GM19372 (cell line): ENCODE measurements around the gene IMPG1.

Experiments used
- ATAC-seq: cut with Tn5 transposase; IDR thresholded peaks from one replicate; pipeline ENCODE4 v1.9.1; 2021; ENCODE audit warnings: mild to moderate bottlenecking, low read depth, moderate library complexity; ENCODE audit not compliant: unreplicated experiment

The IMPG1 gene

DNA sequence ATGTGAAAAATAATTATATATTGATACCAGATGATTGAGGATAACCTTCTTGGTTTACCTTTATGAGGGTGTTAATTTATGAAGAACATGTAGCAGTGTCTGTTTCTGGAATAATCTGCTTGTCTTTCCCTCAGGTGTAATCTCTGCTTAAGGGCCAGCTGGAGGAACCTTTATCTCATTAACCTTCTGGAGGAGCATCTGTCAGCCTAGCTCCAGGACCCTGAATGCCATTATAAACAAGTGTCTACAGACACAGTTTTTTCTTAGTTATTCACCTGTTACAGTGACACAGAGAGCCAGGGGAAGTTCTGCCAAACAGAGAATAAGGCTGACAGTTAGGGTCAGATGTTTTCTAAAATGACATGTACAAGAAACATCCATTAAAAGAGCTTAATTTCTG lies at the start of gene IMPG1:
Gene IMPG1, minus strand, starts transcription at position 101 of the 400 bp plus-strand sequence. CDS start 174 bp downstream, outside the sequence.
- no peak for ATAC-seq

DNA sequence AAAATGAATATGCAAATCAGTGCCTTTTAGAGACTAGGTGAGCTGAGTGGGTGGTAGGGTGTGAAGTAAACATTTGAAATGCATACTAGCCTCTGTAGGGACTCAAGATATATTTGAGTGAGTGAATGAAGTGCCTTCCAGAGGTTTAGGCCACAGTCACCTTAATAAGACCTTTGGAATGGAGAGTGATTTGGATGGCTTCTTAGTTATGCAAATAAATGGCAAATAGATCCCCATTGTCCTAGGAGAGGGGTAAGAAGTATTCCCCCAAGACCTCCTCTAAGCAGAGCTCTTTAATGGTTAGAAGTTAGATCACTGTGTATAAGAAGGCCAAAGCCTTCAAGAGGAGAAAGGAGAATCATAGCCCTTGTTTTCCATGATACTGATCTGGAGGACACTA lies 47.8 kb upstream of the IMPG1 start:
- ATAC-seq: no peak

- ATAC-seq: no peak
These were observed 819 bp upstream of the IMPG1 start for GRCh38 chr6:76073281-76073680.

GRCh38 chr6:76057469-76057868 lies 15.0 kb downstream of the IMPG1 start:
- no peak for ATAC-seq

- ATAC-seq: no peak
These were observed 20.1 kb downstream of the IMPG1 start for GRCh38 chr6:76052314-76052713.

- no peak for ATAC-seq
These were observed 28.8 kb downstream of the IMPG1 start for GRCh38 chr6:76043690-76044089.

DNA sequence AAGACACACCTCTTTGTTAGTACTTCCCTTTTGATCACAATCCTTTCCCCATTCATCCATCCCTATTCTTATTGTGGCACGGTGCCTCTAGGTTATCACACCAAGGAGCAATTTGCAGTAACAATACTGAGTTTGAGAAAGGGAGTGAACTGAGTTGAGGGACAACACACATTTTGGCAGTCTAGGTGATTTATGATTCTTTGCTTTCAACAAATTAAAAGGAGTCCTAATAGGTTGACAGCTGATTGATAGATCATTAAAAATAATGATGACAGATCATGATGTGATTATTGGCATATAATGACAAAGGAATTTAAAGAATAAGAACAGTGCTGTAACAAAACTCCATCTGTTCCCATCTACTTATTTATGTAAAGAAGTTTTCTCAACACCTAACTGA lies 36.7 kb downstream of the IMPG1 start:
- ATAC-seq: no peak

GRCh38 chr6:76026101-76026500 lies 46.4 kb downstream of the IMPG1 start:
- no peak for ATAC-seq

DNA sequence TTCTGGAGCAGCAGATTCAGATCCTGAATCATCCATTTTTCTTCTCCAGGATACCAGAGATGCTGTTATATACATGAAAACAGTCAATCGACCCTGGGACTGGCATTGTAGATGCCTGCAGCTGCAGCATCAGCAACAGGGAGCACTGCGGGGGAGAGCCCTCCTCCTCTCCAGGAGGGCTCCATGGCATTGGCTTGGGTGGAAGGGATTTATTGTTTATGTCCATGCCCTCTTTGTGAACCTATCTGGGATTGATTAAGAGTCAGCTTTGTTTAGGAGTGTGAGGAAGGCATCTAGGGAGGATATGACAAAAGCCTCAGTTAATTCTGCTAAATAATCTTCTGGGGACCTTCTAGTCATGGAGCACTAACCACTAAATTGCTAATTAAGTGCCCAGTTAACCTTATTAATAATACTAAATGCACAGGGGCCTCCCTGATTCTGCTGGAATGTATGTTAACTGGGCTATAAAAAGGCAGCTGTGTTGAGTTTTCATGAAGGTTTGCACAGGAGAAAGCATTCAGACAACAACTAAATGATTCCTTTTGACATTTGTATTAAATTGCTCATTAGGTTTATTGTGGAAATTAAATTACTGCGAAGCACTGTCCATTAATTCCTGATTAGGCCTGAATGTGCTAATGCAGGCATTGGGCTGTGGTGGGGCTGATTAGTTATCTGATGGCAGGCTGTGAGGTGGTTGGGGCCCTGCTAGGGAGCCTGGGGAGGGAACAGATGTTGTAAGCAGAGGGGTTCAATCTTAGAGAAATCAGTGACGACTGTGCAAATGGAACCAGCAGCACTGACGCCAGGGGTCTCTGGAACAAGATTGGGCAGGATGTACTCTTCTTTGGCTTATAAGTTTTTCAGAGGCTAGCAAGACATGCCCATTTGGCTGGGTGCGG lies 57.6 kb downstream of the IMPG1 start:
- no peak for ATAC-seq

DNA sequence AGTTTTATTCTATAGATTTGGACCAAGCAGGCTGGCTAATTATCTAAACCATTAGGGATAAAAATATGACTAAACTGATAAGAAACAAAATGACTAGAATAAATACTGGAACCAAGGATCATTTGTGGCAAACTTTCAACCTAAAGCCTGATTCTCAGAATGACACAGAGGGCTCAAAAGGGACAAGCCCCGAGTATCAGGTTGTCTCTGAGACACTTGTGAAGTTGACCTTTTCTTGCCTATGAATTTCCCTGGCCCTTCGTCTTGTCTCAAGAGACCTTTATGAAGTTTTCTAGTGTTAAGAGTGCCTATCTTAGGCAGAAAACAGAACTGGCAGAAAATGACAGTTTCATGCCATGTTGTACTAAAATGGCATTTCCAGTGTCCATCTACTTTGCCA lies 68.3 kb downstream of the IMPG1 start:
- ATAC-seq: no peak

- ATAC-seq: no peak
These were observed 68.8 kb downstream of the IMPG1 start for GRCh38 chr6:76003686-76004085.

- ATAC-seq: no peak
These were observed 69.3 kb downstream of the IMPG1 start for GRCh38 chr6:76003113-76003512.

GRCh38 chr6:76000629-76001028 lies 71.8 kb downstream of the IMPG1 start:
- ATAC-seq: no peak

DNA sequence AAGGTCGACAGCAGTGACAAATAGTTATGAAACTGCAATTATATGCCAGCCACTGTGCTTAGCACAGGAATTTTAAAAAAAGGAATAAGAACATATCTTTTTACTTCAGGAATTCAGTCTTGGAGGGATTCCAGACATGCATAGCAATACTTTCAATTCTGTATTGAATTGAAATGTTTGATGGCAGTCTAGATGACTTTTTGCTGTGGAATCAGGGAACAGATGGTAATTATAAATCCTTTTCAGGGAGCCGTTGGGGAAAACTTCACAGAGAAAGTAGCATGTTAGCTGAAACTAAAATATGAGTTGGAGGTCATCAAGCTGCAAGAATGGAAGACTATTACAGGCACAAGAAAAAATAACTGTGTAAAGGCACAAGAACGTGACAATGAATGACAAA lies 74.8 kb downstream of the IMPG1 start:
- ATAC-seq: no peak

DNA sequence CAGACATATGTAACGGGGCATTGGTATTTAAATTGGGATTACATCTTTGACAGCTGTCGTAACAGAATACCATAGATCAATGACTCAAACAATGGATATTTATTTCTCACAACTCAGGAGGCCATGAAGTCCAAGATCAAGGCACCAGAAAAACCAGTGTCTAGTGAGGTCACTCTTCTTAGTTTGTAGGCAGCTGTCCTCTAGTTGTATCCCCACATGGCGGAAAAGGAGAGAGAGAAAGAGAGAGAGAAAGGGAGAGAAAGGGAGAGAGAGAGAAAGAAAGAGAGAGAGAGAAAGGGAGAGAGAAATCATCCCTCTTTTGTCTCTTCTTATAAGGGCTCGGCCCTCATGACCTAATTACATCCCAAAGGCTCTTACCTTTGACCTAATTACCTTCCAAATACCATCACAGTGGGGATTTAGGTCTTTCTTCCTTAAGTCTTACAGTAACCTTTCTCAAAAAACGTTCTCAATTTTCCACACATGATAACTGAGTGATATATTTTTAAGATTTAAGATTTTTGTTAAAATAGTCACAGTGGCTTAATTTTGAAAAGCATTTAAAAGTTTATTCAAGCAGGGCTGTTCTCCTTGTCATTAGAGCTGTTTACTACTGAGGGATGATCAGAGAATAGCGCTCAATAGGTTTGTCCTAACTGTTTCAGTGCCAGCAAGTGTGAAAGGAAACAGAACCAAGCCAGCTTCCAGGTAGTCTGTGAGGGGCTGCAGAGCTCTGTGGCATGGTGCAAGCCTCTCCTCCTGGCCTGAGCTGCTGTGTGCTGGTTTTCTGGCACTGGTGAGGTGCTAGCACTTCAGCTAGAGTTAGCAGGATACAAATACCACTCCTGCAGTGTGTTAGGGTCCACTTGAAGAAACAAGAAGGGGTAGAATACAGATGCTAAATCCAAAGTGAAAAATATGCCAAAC lies 79.0 kb downstream of the IMPG1 start:
- ATAC-seq: no peak

- ATAC-seq: no peak
These were observed 80.5 kb downstream of the IMPG1 start for GRCh38 chr6:75991941-75992340.

DNA sequence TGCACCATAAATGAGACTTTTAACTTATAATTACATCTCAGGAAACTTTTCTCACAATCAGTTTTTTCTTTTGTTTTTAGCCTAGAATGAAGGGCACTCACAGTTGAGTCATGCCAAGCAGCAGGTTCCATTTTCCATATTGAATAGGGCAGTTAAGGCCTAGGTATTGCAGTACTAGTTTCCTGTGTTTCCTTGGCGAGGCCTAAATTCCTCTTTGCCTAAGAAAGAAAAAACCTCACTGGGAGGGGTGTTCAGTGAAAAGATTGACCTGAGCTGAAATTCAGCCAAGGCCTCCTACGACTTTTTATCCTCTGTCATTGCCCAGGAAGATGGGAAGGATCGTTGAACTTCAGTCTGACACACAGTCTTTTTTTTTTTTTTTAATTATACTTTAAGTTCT lies 85.5 kb downstream of the IMPG1 start:
- no peak for ATAC-seq

GRCh38 chr6:75975904-75976303 lies 96.6 kb downstream of the IMPG1 start:
- no peak for ATAC-seq

GRCh38 chr6:75970093-75970492 lies 102.4 kb downstream of the IMPG1 start:
- no peak for ATAC-seq

- no peak for ATAC-seq
These were observed 104.3 kb downstream of the IMPG1 start for GRCh38 chr6:75968143-75968542.

DNA sequence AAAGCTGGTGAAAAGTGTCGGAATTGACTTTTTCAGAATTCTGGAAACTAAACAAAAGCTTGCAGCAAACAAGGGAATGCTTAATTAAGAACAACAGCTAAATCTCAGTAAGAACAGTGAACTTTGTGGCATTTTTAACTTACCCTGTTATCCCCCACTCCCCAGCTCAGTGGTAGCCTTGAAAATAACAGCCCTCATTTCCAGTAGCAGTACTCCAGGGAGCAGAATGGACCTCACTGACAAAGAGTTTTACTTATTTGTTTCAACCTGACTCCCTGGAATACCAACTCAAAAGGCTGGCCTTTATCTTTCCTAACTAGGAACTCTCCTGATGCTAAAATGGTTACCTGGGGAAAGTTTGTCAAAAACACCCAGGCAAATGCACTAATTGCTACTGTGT lies 108.9 kb downstream of the IMPG1 start:
- ATAC-seq: no peak
